ENCODE measurements around the gene PARVG.

Gene PARVG

DNA sequence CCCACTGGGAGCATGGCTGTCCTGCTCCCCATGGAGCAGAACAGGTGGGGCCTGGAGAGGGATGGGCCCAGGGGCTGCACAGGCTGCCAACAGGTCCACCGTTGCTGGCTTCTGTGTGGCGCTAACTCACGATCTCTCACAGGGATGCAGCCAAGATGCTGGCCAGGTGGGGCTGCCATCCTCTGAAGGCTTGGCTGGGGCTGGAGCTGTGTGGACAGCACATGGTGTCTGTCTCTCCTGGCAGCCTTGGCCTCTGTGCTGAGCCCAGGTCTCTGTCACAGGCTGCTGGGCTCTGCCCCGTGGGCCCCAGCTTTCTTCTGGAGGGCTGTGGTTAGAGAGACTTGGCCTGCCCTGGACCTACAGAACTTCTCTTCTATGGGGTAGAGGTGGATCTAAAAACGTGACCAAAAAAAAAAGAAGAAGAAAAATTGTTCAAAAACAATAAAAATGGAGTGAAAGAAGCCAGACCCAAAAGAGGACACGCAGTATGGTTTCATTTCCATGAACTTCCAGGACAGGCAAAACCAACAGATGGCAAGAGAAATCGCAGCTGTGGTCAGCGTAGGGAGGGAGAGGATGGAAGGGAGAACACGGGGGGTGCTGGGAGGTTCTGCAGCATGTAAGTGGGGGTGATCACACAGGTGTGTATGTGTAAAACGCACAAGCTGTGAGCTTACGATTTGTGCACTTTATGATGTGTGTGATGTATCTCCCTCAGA lies 12.2 kb downstream of the PARVG start:
- DNase-seq (ENCODE audit: low read depth): no peak
- TF ChIP-seq, protein P1, sequence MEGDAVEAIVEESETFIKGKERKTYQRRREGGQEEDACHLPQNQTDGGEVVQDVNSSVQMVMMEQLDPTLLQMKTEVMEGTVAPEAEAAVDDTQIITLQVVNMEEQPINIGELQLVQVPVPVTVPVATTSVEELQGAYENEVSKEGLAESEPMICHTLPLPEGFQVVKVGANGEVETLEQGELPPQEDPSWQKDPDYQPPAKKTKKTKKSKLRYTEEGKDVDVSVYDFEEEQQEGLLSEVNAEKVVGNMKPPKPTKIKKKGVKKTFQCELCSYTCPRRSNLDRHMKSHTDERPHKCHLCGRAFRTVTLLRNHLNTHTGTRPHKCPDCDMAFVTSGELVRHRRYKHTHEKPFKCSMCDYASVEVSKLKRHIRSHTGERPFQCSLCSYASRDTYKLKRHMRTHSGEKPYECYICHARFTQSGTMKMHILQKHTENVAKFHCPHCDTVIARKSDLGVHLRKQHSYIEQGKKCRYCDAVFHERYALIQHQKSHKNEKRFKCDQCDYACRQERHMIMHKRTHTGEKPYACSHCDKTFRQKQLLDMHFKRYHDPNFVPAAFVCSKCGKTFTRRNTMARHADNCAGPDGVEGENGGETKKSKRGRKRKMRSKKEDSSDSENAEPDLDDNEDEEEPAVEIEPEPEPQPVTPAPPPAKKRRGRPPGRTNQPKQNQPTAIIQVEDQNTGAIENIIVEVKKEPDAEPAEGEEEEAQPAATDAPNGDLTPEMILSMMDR (IDR thresholded peaks at IDR 0.05; ENCODE audit: low read length, missing control alignments): no peak
- H3K4me3 ChIP-seq (replicated peaks; ENCODE audit: low read depth, low read length): no peak overlapping the region

DNA sequence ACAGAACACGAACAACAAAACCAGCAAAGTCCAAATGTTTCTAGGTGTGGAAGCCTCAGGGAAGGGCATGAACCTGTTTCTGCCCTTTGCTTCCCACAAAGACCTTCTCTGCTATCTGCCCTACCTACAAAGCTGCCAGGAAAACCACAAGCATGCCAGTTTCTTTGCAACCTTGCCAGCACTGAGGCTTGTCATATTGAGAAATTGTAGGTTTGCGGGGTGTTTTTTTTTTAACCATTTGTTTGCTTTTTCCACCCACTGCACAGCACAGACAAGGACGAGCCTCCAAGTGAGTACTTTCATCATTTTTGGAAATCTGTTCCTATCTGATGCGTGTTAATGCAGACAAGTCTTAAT lies 12.8 kb downstream of the PARVG start:
- H3K4me3 ChIP-seq (replicated peaks; ENCODE audit: low read depth, low read length): no peak overlapping the region
- DNase-seq (ENCODE audit: low read depth): no peak
- TF ChIP-seq, protein P1 (IDR thresholded peaks at IDR 0.05; ENCODE audit: low read length, missing control alignments): no peak

DNA sequence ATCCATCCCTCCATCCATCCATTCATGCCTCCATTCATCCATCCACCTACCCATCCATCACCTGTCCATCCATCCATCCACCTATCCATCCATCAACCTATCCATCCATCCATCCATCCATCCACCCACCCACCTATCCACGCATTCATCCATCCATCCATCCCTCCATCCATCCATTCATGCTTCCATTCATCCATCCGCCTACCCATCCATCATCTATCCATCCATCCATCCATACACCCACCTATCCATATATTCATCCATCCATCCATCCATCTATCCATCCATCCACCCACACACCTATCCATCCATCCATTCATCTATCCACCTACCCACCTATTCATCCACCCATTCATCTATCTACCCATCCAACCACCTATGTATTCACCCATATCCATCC lies 13.8 kb downstream of the PARVG start:
- no peak overlapping the region for H3K4me3 ChIP-seq (replicated peaks; ENCODE audit: low read depth, low read length)
- DNase-seq (ENCODE audit: low read depth): no peak
- TF ChIP-seq, protein P1 (IDR thresholded peaks at IDR 0.05; ENCODE audit: low read length, missing control alignments): no peak

DNA sequence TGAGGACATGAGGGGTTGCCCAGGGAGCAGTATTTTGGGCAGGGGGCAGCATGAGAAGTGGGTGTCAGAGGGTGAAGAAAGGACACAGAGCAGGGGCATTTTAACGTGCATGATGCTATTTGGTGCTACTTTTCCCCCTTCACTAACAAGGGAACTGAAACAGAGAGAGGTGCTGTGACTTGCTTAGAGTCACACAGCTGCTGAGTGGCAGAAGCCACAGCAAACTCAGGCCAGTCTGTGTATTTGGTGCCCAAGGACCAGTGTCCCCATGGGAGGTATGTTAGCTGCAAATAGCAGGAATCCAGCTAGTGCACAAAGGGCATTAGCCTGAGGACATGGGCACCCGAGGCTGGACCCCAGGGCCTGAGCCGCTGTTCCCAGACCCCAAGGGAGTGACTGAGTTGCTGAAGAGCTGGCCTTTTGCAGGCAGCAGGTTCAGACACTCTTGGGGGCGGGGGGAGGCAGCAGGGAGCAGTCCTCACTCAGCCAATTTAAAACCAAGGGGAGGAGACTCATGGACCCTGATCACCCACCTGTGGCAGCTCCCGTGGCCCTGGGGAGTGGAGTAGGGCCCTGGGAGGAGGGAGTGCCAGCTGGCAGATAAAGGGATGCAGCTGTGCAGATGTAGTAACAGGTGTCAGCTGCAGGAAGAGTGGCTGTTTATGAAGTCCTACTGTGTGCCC lies 14.6 kb downstream of the PARVG start:
- DNase-seq (ENCODE audit: low read depth): no peak
- TF ChIP-seq, protein P1 (IDR thresholded peaks at IDR 0.05; ENCODE audit: low read length, missing control alignments): no peak
- H3K4me3 ChIP-seq (replicated peaks; ENCODE audit: low read depth, low read length): no peak overlapping the region

DNA sequence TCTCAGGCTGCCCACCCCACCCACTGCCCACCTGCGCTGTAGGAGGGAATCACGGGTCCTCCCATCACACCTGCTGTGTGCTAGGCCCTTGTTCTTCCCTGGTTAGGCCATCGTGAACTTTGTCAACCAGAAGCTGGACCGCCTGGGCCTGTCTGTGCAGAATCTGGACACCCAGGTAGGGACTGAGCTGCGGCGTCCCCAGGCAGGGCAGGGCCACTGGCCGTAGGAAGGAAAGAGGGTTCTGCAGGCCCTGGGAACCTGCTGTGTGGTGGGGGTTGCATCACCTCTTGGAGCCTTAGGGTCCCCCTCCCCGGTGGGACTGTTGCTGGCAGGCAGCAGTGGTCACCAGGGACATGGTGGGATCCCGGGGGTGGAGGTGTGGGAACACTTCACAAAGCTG lies 15.5 kb downstream of the PARVG start:
- TF ChIP-seq, protein P1 (IDR thresholded peaks at IDR 0.05; ENCODE audit: low read length, missing control alignments): no peak
- H3K4me3 ChIP-seq (replicated peaks; ENCODE audit: low read depth, low read length): no peak overlapping the region
- no peak for DNase-seq (ENCODE audit: low read depth)

DNA sequence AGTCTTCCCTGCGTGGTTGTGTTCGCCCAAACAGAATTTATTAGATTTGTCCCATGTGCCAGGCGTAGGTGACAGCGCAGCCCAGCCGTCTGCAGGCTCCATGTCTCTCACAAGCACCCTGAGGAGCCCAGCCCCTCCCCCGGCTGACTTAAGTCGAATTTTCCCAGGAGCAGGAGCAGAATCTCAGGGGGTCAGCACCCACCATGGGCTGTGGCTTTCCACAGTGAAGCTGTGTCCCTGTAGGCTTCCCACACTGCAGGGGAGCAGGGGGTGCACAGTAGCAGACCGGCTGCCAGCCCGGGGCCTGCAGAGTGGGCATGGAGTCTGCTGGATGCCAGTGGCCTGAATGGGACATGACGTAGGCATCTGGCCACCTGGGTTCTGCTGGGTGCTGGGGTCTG lies 16.0 kb downstream of the PARVG start:
- no peak overlapping the region for H3K4me3 ChIP-seq (replicated peaks; ENCODE audit: low read depth, low read length)
- DNase-seq (ENCODE audit: low read depth): no peak
- TF ChIP-seq, protein P1 (IDR thresholded peaks at IDR 0.05; ENCODE audit: low read length, missing control alignments): no peak

DNA sequence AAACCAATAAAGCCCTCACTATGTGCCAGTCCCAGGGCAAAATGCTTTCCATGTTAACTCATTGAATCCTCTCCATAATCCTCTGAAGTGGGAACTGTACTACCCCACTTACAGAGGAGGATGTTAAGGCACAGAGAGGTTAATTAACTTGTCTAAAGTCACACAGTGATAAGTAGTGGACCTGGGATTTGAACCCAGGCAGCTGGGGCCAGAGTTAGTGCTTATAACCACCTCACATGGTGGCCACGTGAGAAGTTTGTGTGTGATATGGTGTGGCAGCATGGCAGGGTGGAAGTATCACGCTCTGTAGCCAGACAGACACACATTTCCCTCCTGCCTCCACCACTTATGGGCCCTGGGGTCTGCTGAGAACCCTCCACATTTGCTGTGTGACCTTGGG lies 16.5 kb downstream of the PARVG start:
- DNase-seq (ENCODE audit: low read depth): no peak
- TF ChIP-seq, protein P1 (IDR thresholded peaks at IDR 0.05; ENCODE audit: low read length, missing control alignments): no peak
- no peak overlapping the region for H3K4me3 ChIP-seq (replicated peaks; ENCODE audit: low read depth, low read length)
